ENCODE measurements around the gene IDNK. TPM values are rescaled to one million over a fixed set of nuclear protein-coding genes. Genes with fewer than 3 reads are reported as not detected.

The IDNK gene
- total and polyA plus RNA-seq, 2 of the 8 experiments (the other 6 are each of a cell fraction or from before 2014, with no cell fraction given) = 0.29 to 0.48 TPM

- no peaks in the 10 kb centered on the region for H3K23me2 ChIP-seq (ENCODE audit: low read depth, low read length)
- H3K14ac ChIP-seq (ENCODE audit: insufficient read length) = no peak overlapping the region
- no peak overlapping the region for H4K91ac ChIP-seq (replicated peaks; ENCODE audit: insufficient read length, low read length)
- H2BK120ac ChIP-seq (replicated peaks; ENCODE audit: low read depth, low read length) = no peak overlapping the region
- POLR2A ChIA-PET (ENCODE audit: partially characterized antibody) = no interaction called here
- no peak overlapping the region for H2BK5ac ChIP-seq (ENCODE audit: low read depth, low read length)
- no peak overlapping the region for H2AK5ac ChIP-seq (ENCODE audit: low read depth, low read length)
- H3K56ac ChIP-seq (replicated peaks; ENCODE audit: insufficient read length, low read depth, low read length) = no peak overlapping the region
- H4K8ac ChIP-seq (ENCODE audit: extremely low read depth, insufficient read depth, low read length) = no peak overlapping the region
- no peaks in the 10 kb centered on the region for H3K9me3 ChIP-seq (ENCODE audit: insufficient read depth in 2 of 2, low read depth in 1 of 2, low read length in 1 of 2)
- no peak overlapping the region for H3K27ac ChIP-seq (ENCODE audit: low read depth, low read length)
- FAIRE-seq (no peak), DNase-seq (ENCODE audit: low read depth in 1 of 2, low spot score in 2 of 2) (no peak)
- H3K4me1 ChIP-seq (replicated peaks in 1 of 4; ENCODE audit: control insufficient read depth in 3 of 4, insufficient read depth in 4 of 4, low read length in 3 of 4) = no peaks in the 10 kb centered on the region
- TF ChIP-seq RAD21 (IDR thresholded peaks at IDR 0.05 in 1 of 2, conservative IDR thresholded peaks at IDR 0.05 in 1 of 2; ENCODE audit: low read depth in 2 of 2, low read length in 2 of 2) = no peak
- TF ChIP-seq KDM5A (IDR thresholded peaks at IDR 0.05; ENCODE audit: low read length) = no peak
- no peak for TF ChIP-seq FOSL1 (IDR thresholded peaks at IDR 0.05; ENCODE audit: insufficient read depth, low read depth, low read length)
- no peak for TF ChIP-seq GABPA (IDR thresholded peaks at IDR 0.05; ENCODE audit: borderline replicate concordance, insufficient read depth, low read length)
- no peak for TF ChIP-seq TAF1 (IDR thresholded peaks at IDR 0.05; ENCODE audit: low read depth, low read length)
- no peak for TF ChIP-seq RBBP5 (IDR thresholded peaks at IDR 0.05; ENCODE audit: borderline replicate concordance, low read depth, low read length)
- TF ChIP-seq TBP (IDR thresholded peaks at IDR 0.05; ENCODE audit: low read depth, low read length) = no peak
- H3K79me2 ChIP-seq (ENCODE audit: control insufficient read depth in 1 of 2, insufficient read depth in 2 of 2, low read length in 2 of 2) = no peaks in the 10 kb centered on the region
- H3K4ac ChIP-seq (replicated peaks; ENCODE audit: insufficient read length, low read depth, low read length) = no peak overlapping the region
- 90% methylated on average over 1 of the region's 1 CpG; no CpG with 5 or more reads in 1 of the 2 experiments for WGBS, 2 experiments (ENCODE audit: extremely low coverage in 1 of 2, insufficient coverage in 1 of 2, insufficient read length in 1 of 2, insufficient replicate concordance in 2 of 2, low coverage in 1 of 2, low lambda C conversion rate in 2 of 2, missing lambda C conversion rate in 1 of 2)
- H3K9ac ChIP-seq (replicated peaks in 1 of 4; ENCODE audit: extremely low read depth in 1 of 4, low read depth in 3 of 4, low read length in 3 of 4) = no peak overlapping the region
- no peaks in the 10 kb centered on the region for H4K20me1 ChIP-seq (replicated peaks in 1 of 2; ENCODE audit: control insufficient read depth in 1 of 2, insufficient read depth in 2 of 2, low read length in 2 of 2)
- H3K27me3 ChIP-seq (replicated peaks in 1 of 4; ENCODE audit: control insufficient read depth in 3 of 4, extremely low read depth in 1 of 4, insufficient read depth in 3 of 4, low read length in 3 of 4) = no peaks in the 10 kb centered on the region
- no peaks in the 10 kb centered on the region for H3K36me3 ChIP-seq (ENCODE audit: control insufficient read depth in 2 of 4, insufficient read depth in 4 of 4, low read length in 3 of 4)
- CTCF ChIA-PET (ENCODE audit: partially characterized antibody) = interaction anchor here (0.6 to 2.5 kb wide), 8 partner anchors 8 to 355 kb away, joined by 3 to 8 read pairs (median 4); partner anchors contain the start of gene FRMD3
- H3K79me1 ChIP-seq (ENCODE audit: low read depth, low read length) = no peaks in the 10 kb centered on the region
- H2BK20ac ChIP-seq (ENCODE audit: low read length) = no peak overlapping the region
- H2BK12ac ChIP-seq (ENCODE audit: low read depth, low read length) = no peak overlapping the region
- no peak overlapping the region for H3K18ac ChIP-seq (ENCODE audit: extremely low read depth, low read length)
- no peak overlapping the region for H3K4me2 ChIP-seq (ENCODE audit: insufficient read depth in 1 of 2, low read depth in 2 of 2, low read length in 2 of 2)
- no peak overlapping the region for H4K5ac ChIP-seq (ENCODE audit: insufficient read length, low read depth, low read length)
- no peak overlapping the region for H2AFZ ChIP-seq (ENCODE audit: low read length)
- H3K23ac ChIP-seq (ENCODE audit: insufficient read length) = no peak overlapping the region
- H3K4me3 ChIP-seq (ENCODE audit: extremely low read depth in 1 of 4, insufficient read depth in 2 of 4, low read depth in 3 of 4, low read length in 4 of 4) = no peak overlapping the region
- H2BK15ac ChIP-seq (ENCODE audit: low read length) = no peak overlapping the region
Observed at GRCh38 chr9:83574482-83574881, 48.5 kb upstream of the IDNK start.

All from H1 (cell line).